Keratinocyte (primary cell): ENCODE data around the gene NAPG. TPM values are rescaled to one million over a fixed set of nuclear protein-coding genes. Genes with fewer than 3 reads are reported as not detected.
"Not testable (repeated sequence)": the region's sequence is repeated elsewhere in the genome, so short reads cannot be mapped to it uniquely, and the experiment has no call there.

ENCODE experiments used
- DNase-seq: peaks from one replicate; pipeline ENCODE4 v3.0.0-alpha.2; 2011; ENCODE audit warnings: low read depth, missing footprints, low spot score
- FAIRE-seq: peaks from 2 replicates; lab custom pipeline; 2011; peaks lifted over from hg19 to GRCh38; lab: Jason Lieb, UNC
- H2AFZ ChIP-seq: 2 replicates; pipeline ENCODE4 v1.6.0; 2012; ENCODE audit warnings: low read length, control low read depth, inconsistent platforms; ENCODE audit not compliant: control insufficient read depth
- H3K27ac ChIP-seq: 2 replicates; pipeline ENCODE4 v1.5.1; 2011; ENCODE audit warnings: low read length; ENCODE audit not compliant: control insufficient read depth, insufficient read depth
- H3K27me3 ChIP-seq: 3 replicates; pipeline ENCODE4 v1.6.0; 2011; ENCODE audit warnings: low read length; ENCODE audit not compliant: control insufficient read depth, insufficient read depth; ENCODE audit errors: extremely low read depth
- H3K36me3 ChIP-seq, 2 experiments: 2 replicates in 1 of 2; 3 replicates in 1 of 2; pipeline ENCODE4 v1.5.1; 2011; ENCODE audit warnings: low read length in 2 of 2, mild to moderate bottlenecking in 1 of 2; ENCODE audit not compliant: control insufficient read depth in 2 of 2, insufficient read depth in 2 of 2; ENCODE audit errors: extremely low read depth in 1 of 2
- H3K4me1 ChIP-seq: 3 replicates; pipeline ENCODE4 v1.5.1; 2011; ENCODE audit warnings: low read length; ENCODE audit not compliant: control insufficient read depth, insufficient read depth; ENCODE audit errors: extremely low read depth
- H3K4me2 ChIP-seq: 3 replicates; pipeline ENCODE4 v1.6.0; 2011; ENCODE audit warnings: low read depth, low read length; ENCODE audit not compliant: control insufficient read depth, insufficient read depth; ENCODE audit errors: extremely low read depth
- H3K4me3 ChIP-seq, 3 experiments: fragments of 200-600 bp in 1 of 3; sonication (generic) in 1 of 3; 2 replicates in 2 of 3; 3 replicates in 1 of 3; pipeline ENCODE4 v1.5.1; 2011 to 2016; ENCODE audit warnings: low read length in 3 of 3, mild to moderate bottlenecking in 3 of 3, control low read depth in 2 of 3, inconsistent platforms in 1 of 3, low read depth in 1 of 3, mixed read lengths in 1 of 3, mixed run types in 1 of 3, moderate library complexity in 1 of 3; ENCODE audit not compliant: control insufficient read depth in 2 of 3, insufficient read depth in 2 of 3; ENCODE audit errors: extremely low read depth in 1 of 3
- H3K79me2 ChIP-seq: 2 replicates; pipeline ENCODE4 v1.6.0; 2012; ENCODE audit warnings: low read length; ENCODE audit not compliant: control insufficient read depth, insufficient read depth
- H3K9ac ChIP-seq: 3 replicates; pipeline ENCODE4 v1.6.0; 2011; ENCODE audit warnings: low read length; ENCODE audit not compliant: control insufficient read depth, insufficient read depth; ENCODE audit errors: extremely low read depth
- H3K9me1 ChIP-seq: 3 replicates; pipeline ENCODE4 v1.6.0; 2011; ENCODE audit warnings: low read length; ENCODE audit not compliant: control insufficient read depth, insufficient read depth; ENCODE audit errors: extremely low read depth
- H3K9me3 ChIP-seq: 2 replicates; pipeline ENCODE4 v1.5.1; 2012; ENCODE audit warnings: low read depth, low read length; ENCODE audit not compliant: control insufficient read depth
- H4K20me1 ChIP-seq: 3 replicates; pipeline ENCODE4 v1.6.0; 2011; ENCODE audit warnings: low read length; ENCODE audit not compliant: control insufficient read depth, insufficient read depth; ENCODE audit errors: extremely low read depth
- dilution Hi-C: fragments of 300-500 bp; cut with MboI; formaldehyde crosslinking; loops from one replicate; pipeline ENCODE4 v1.7.0; 2020; ENCODE audit warnings: low sequenced_read_pairs; ENCODE audit not compliant: extremely low pct_ligation_motif_present
- polyA plus RNA-seq, 5 experiments: library from polyadenylated mRNA; depleted of rRNA in 3 of 5; stranded (reverse) in 3 of 5; stranded (forward) in 1 of 5; unstranded in 1 of 5; fragments of >200 nt; gene quantifications; 1 replicate in 1 of 5; 2 replicates in 3 of 5; 3 replicates in 1 of 5; pipeline versions ENCODE4 v1.2.1 to v1.2.3, GENCODE V29; 2011 to 2012; ENCODE audit warnings: missing spikeins in 2 of 5, low read depth in 1 of 5, low replicate concordance in 1 of 5

NAPG gene
- polyA plus RNA-seq, 1 donor (not counting 4 experiments of a cell fraction or from before 2014, with no cell fraction given): 30.8 TPM

GRCh38 chr18:10597695-10598094, 71.9 kb downstream of the NAPG start:
- H3K4me2 ChIP-seq, H3K27ac ChIP-seq, H3K79me2 ChIP-seq, H2AFZ ChIP-seq, H3K27me3 ChIP-seq, DNase-seq, H3K4me3 ChIP-seq, H3K9me1 ChIP-seq, FAIRE-seq, H3K4me1 ChIP-seq, H4K20me1 ChIP-seq, H3K9ac ChIP-seq, H3K36me3 ChIP-seq, dilution Hi-C loops, H3K9me3 ChIP-seq: not testable (repeated sequence)

GRCh38 chr18:10600701-10601100, 74.9 kb downstream of the NAPG start:
- H3K9me1 ChIP-seq, H3K27me3 ChIP-seq, H3K4me1 ChIP-seq, FAIRE-seq, H3K4me2 ChIP-seq, H3K27ac ChIP-seq, H3K9ac ChIP-seq, H3K36me3 ChIP-seq, H3K4me3 ChIP-seq, H3K9me3 ChIP-seq, H3K79me2 ChIP-seq, H2AFZ ChIP-seq, dilution Hi-C loops, H4K20me1 ChIP-seq, DNase-seq: not testable (repeated sequence)

Other genes starting within 250 kb of the NAPG start
- gene APCDD1, start 71.4 kb upstream of the NAPG start, polyA plus RNA-seq: 1.4 to 17.2 TPM (median 8.5 TPM) in 3 replicates